ENCODE data around the gene IL15RA. TPM values are rescaled to one million over a fixed set of nuclear protein-coding genes. Genes with fewer than 3 reads are reported as not detected.

IL15RA gene
- total RNA-seq, 1 experiment from 2014 or later = 15.5 TPM

GRCh38 chr10:5937016-5937415, 40.3 kb downstream of the IL15RA start:
- no peaks in the 10 kb centered on the region for H3K79me2 ChIP-seq (ENCODE audit: low read depth)
- intact Hi-C loops (cut with micrococcal nuclease; ENCODE audit: unreplicated experiment) = no loop called here
- no peak overlapping the region for H3K4me3 ChIP-seq
- H3K9me3 ChIP-seq (ENCODE audit: insufficient read depth, low read depth) = no peaks in the 10 kb centered on the region
- ChIA-PET CTCF (no interaction called here), POLR2A (ENCODE audit: unreplicated experiment) (interaction anchor here (0.5 kb wide), 1 partner anchor 154 kb away, joined by 4 read pairs; no protein-coding TSS in a partner anchor)
- no peak for DNase-seq
- no peaks in the 10 kb centered on the region for H3F3A ChIP-seq (ENCODE audit: insufficient read depth, low read depth)
- no peak overlapping the region for H3K4me2 ChIP-seq
- H2AFZ ChIP-seq = no peak overlapping the region
- H3K9me2 ChIP-seq (ENCODE audit: insufficient read depth) = no peaks in the 10 kb centered on the region
- TF ChIP-seq CTCF (conservative IDR thresholded peaks at IDR 0.05) (no peak), EZH2 (IDR thresholded peaks at IDR 0.05; ENCODE audit: low read depth) (no peak)
- H3K36me3 ChIP-seq (ENCODE audit: low read depth) = no peaks in the 10 kb centered on the region
- no peaks in the 10 kb centered on the region for H3K4me1 ChIP-seq (replicated peaks; ENCODE audit: insufficient read depth)
- no peak overlapping the region for H3K27ac ChIP-seq
- no peaks in the 10 kb centered on the region for H4K20me1 ChIP-seq (ENCODE audit: insufficient read depth)
- H3K27me3 ChIP-seq (ENCODE audit: insufficient read depth, low read depth) = no peaks in the 10 kb centered on the region
- BruUV-seq (replicated peaks) = no TSS peak

- TF ChIP-seq CTCF (conservative IDR thresholded peaks at IDR 0.05) = no peak
- no peak for TF ChIP-seq EZH2 (IDR thresholded peaks at IDR 0.05; ENCODE audit: low read depth)
- H2AFZ ChIP-seq = no peak overlapping the region
- H3K79me2 ChIP-seq (ENCODE audit: low read depth) = no peaks in the 10 kb centered on the region
- no peak overlapping the region for H3K27ac ChIP-seq
- DNase-seq = no peak
- H3K27me3 ChIP-seq (ENCODE audit: insufficient read depth, low read depth) = no peaks in the 10 kb centered on the region
- no peak overlapping the region for H3K4me2 ChIP-seq
- H3K9me2 ChIP-seq (ENCODE audit: insufficient read depth) = no peaks in the 10 kb centered on the region
- no TSS peak for BruUV-seq (replicated peaks)
- H4K20me1 ChIP-seq (ENCODE audit: insufficient read depth) = no peaks in the 10 kb centered on the region
- POLR2A ChIA-PET (ENCODE audit: unreplicated experiment) = no interaction called here
- no peaks in the 10 kb centered on the region for H3K4me1 ChIP-seq (replicated peaks; ENCODE audit: insufficient read depth)
- H3F3A ChIP-seq (ENCODE audit: insufficient read depth, low read depth) = no peaks in the 10 kb centered on the region
- H3K36me3 ChIP-seq (ENCODE audit: low read depth) = 0 out of 2 replicates have a peak, but pooled peaks cover 3% of the 10 kb centered on the region
- H3K4me3 ChIP-seq = no peak overlapping the region
- no peaks in the 10 kb centered on the region for H3K9me3 ChIP-seq (ENCODE audit: insufficient read depth, low read depth)
- CTCF ChIA-PET = no interaction called here
- intact Hi-C loops (cut with micrococcal nuclease; ENCODE audit: unreplicated experiment) = no loop called here
These were observed 41.7 kb downstream of the IL15RA start for GRCh38 chr10:5935628-5936027.

DNA sequence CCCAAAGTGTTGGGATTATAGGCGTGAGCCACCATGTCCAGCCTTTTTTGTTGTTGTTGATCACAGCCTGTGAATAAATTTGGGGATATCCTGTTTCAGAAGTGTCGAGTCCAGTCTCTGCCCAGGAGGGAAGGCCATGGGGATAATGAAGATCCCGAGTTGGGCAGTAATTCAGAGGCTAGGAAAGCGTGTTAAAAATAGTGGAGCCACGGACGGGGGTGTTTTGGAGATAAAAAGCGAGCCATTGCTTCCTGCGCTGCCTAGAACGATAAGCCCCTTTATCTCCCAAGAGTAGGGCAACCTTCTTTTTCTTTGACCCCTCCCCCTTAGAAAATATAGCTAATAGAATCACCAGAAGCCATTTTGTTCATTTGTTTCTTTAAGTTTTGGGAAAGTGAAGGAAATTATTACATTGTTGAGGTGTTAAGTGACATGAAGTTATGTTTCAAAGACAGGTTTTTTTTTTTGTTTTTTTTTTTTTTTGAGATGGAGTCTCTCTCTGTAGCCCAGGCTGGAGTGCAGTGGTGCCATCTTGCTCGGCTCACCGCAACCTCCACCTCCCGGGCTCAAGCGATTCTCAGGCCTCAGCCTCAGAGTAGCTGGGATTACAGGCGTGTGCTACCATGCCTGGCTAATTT, 43.3 kb downstream of the IL15RA start:
- no TSS peak for BruUV-seq (replicated peaks)
- no peaks in the 10 kb centered on the region for H3K79me2 ChIP-seq (ENCODE audit: low read depth)
- no peaks in the 10 kb centered on the region for H3K4me1 ChIP-seq (replicated peaks; ENCODE audit: insufficient read depth)
- no peak overlapping the region for H3K4me3 ChIP-seq
- TF ChIP-seq CTCF (conservative IDR thresholded peaks at IDR 0.05) (no peak), EZH2 (IDR thresholded peaks at IDR 0.05; ENCODE audit: low read depth) (no peak)
- H3F3A ChIP-seq (ENCODE audit: insufficient read depth, low read depth) = no peaks in the 10 kb centered on the region
- ChIA-PET CTCF (interaction anchor here (1.0 kb wide), 1 partner anchor 482 kb away, joined by 4 read pairs; no protein-coding TSS in a partner anchor), POLR2A (ENCODE audit: unreplicated experiment) (no interaction called here)
- intact Hi-C loops (cut with micrococcal nuclease; ENCODE audit: unreplicated experiment) = no loop called here
- no peak overlapping the region for H3K4me2 ChIP-seq
- peaks cover 3% of the 10 kb centered on the region; the same call in 1 of the 2 replicates for H3K36me3 ChIP-seq (ENCODE audit: low read depth)
- no peak for DNase-seq
- H3K9me3 ChIP-seq (ENCODE audit: insufficient read depth, low read depth) = no peaks in the 10 kb centered on the region
- no peaks in the 10 kb centered on the region for H3K27me3 ChIP-seq (ENCODE audit: insufficient read depth, low read depth)
- no peaks in the 10 kb centered on the region for H4K20me1 ChIP-seq (ENCODE audit: insufficient read depth)
- H3K27ac ChIP-seq = no peak overlapping the region
- no peaks in the 10 kb centered on the region for H3K9me2 ChIP-seq (ENCODE audit: insufficient read depth)
- no peak overlapping the region for H2AFZ ChIP-seq
